HG03039 (cell line): Measurements from ENCODE around the gene PRKCA.
"Not testable (repeated sequence)": the region's sequence is repeated elsewhere in the genome, so short reads cannot be mapped to it uniquely, and the experiment has no call there.

Experiments used
- ATAC-seq: cut with Tn5 transposase; IDR thresholded peaks from one replicate; pipeline ENCODE4 v1.9.1; 2021; ENCODE audit warnings: mild to moderate bottlenecking, moderate library complexity; ENCODE audit not compliant: unreplicated experiment

The PRKCA gene

GRCh38 chr17:66378296-66378695 is 75.9 kb downstream of the PRKCA start:
- no peak for ATAC-seq

- no peak for ATAC-seq
Measured at GRCh38 chr17:66379544-66379943, 77.1 kb downstream of the PRKCA start.

- ATAC-seq = no peak
Measured at GRCh38 chr17:66379996-66380395, 77.6 kb downstream of the PRKCA start.

- ATAC-seq = no peak
Measured at GRCh38 chr17:66381701-66382362, 79.4 kb downstream of the PRKCA start.

- ATAC-seq = no peak
Measured at GRCh38 chr17:66383333-66383732, 80.9 kb downstream of the PRKCA start.

- no peak for ATAC-seq
Measured at GRCh38 chr17:66386498-66387351, 84.3 kb downstream of the PRKCA start.

GRCh38 chr17:66387392-66387981 is 85.1 kb downstream of the PRKCA start:
- ATAC-seq = no peak

GRCh38 chr17:66392783-66393437 is 90.5 kb downstream of the PRKCA start:
- no peak for ATAC-seq

GRCh38 chr17:66395961-66396360 is 93.5 kb downstream of the PRKCA start:
- no peak for ATAC-seq

- ATAC-seq = no peak
Measured at GRCh38 chr17:66397486-66397885, 95.1 kb downstream of the PRKCA start.

- ATAC-seq = no peak
Measured at GRCh38 chr17:66398059-66398458, 95.6 kb downstream of the PRKCA start.

GRCh38 chr17:66398617-66399016 is 96.2 kb downstream of the PRKCA start:
- ATAC-seq = no peak

- no peak for ATAC-seq
Measured at GRCh38 chr17:66399441-66399840, 97.0 kb downstream of the PRKCA start.

GRCh38 chr17:66400041-66400688 is 97.8 kb downstream of the PRKCA start:
- not testable (repeated sequence) for ATAC-seq

- no peak for ATAC-seq
Measured at GRCh38 chr17:66400698-66401097, 98.3 kb downstream of the PRKCA start.

- ATAC-seq = no peak
Measured at GRCh38 chr17:66401364-66401763, 99.0 kb downstream of the PRKCA start.

GRCh38 chr17:66403846-66404556 is 101.6 kb downstream of the PRKCA start:
- ATAC-seq = no peak

- no peak for ATAC-seq
Measured at GRCh38 chr17:66405836-66406677, 103.6 kb downstream of the PRKCA start.
